Endothelial cell of umbilical vein (primary cell): Measurements from ENCODE around the gene ETV1. TPM values are rescaled to one million over a fixed set of nuclear protein-coding genes. Genes with fewer than 3 reads are reported as not detected.

ENCODE experiments used
- BruUV-seq: library from RNA; stranded (reverse); fragments of 400-500 nt; replicated peaks from 2 replicates; lab custom pipeline; 2021; lab: Mats Ljungman, UMichigan
- CTCF ChIA-PET: fragments of 300-600, 350-600 bp; sonication (Branson Sonifier 250); formaldehyde crosslinking; loops from one replicate; lab custom pipeline; 2021; ENCODE audit warnings: antibody characterized with exemption, inconsistent platforms; lab: Charles Lee
- POLR2A ChIA-PET: fragments of 300-600, 350-600 bp; sonication (Branson Sonifier 250); formaldehyde crosslinking; loops from one replicate; lab custom pipeline; 2021; ENCODE audit warnings: antibody characterized with exemption, inconsistent platforms; lab: Charles Lee
- DNase-seq: peaks from one replicate; pipeline ENCODE4 v3.0.0-alpha.2; 2011; ENCODE audit warnings: low read depth, low spot score
- FAIRE-seq: peaks from 2 replicates; lab custom pipeline; 2011; peaks lifted over from hg19 to GRCh38; lab: Jason Lieb, UNC
- H2AFZ ChIP-seq: 2 replicates; pipeline ENCODE4 v1.6.0; 2012; ENCODE audit warnings: low read depth, low read length, control low read depth, inconsistent platforms
- H3K27ac ChIP-seq: 2 replicates; pipeline ENCODE4 v1.5.1; 2011; ENCODE audit warnings: low read depth, mild to moderate bottlenecking, control low read depth, low read length, moderate library complexity; ENCODE audit not compliant: insufficient read depth
- H3K27me3 ChIP-seq, 2 experiments: 2 replicates each; pipeline versions ENCODE4 v1.6.0 to v1.6.1; 2011; ENCODE audit warnings: low read length in 2 of 2, mixed read lengths in 1 of 2; ENCODE audit not compliant: control insufficient read depth in 2 of 2, insufficient read depth in 2 of 2
- H3K36me3 ChIP-seq, 2 experiments: 2 replicates in 1 of 2; 3 replicates in 1 of 2; pipeline ENCODE4 v1.5.1; 2011; ENCODE audit warnings: low read length in 2 of 2, mild to moderate bottlenecking in 1 of 2, moderate library complexity in 1 of 2; ENCODE audit not compliant: control insufficient read depth in 2 of 2, insufficient read depth in 2 of 2; ENCODE audit errors: extremely low read depth in 1 of 2
- H3K4me1 ChIP-seq: 3 replicates; pipeline ENCODE4 v1.5.1; 2011; ENCODE audit warnings: mild to moderate bottlenecking, low read length; ENCODE audit not compliant: control insufficient read depth, insufficient read depth; ENCODE audit errors: extremely low read depth
- H3K4me2 ChIP-seq: 2 replicates; pipeline ENCODE4 v1.6.1; 2011; ENCODE audit warnings: low read length, control low read depth, mixed read lengths; ENCODE audit not compliant: insufficient read depth
- H3K4me3 ChIP-seq, 3 experiments: fragments of 200-600 bp in 1 of 3; sonication (generic), shearing (Covaris generic) in 1 of 3; replicated peaks in 1 of 3; 2 replicates each; pipeline ENCODE4 v1.5.1; 2011 to 2016; ENCODE audit warnings: control low read depth in 3 of 3, low read length in 3 of 3, mild to moderate bottlenecking in 2 of 3, inconsistent platforms in 1 of 3, low read depth in 1 of 3, moderate library complexity in 1 of 3; ENCODE audit not compliant: insufficient read depth in 1 of 3
- H3K79me2 ChIP-seq: 2 replicates; pipeline ENCODE4 v1.6.0; 2012; ENCODE audit warnings: low read length, inconsistent platforms; ENCODE audit not compliant: control insufficient read depth, insufficient read depth
- H3K9ac ChIP-seq: replicated peaks from 2 replicates; pipeline ENCODE3; 2011; ENCODE audit warnings: low read length, control low read depth; ENCODE audit not compliant: insufficient read depth; ENCODE audit errors: extremely low read depth
- H3K9me1 ChIP-seq: replicated peaks from 3 replicates; pipeline ENCODE4 v1.6.0; 2011; ENCODE audit warnings: mild to moderate bottlenecking, low read length; ENCODE audit not compliant: control insufficient read depth, insufficient read depth; ENCODE audit errors: extremely low read depth
- H3K9me3 ChIP-seq: replicated peaks from 2 replicates; pipeline ENCODE4 v1.5.1; 2012; ENCODE audit warnings: low read length, inconsistent platforms; ENCODE audit not compliant: control insufficient read depth, insufficient read depth
- H4K20me1 ChIP-seq: replicated peaks from 2 replicates; pipeline ENCODE3; 2011; ENCODE audit warnings: mild to moderate bottlenecking, low read length; ENCODE audit not compliant: control insufficient read depth, insufficient read depth; ENCODE audit errors: extremely low read depth
- CTCF ChIP-seq, 2 donors: IDR thresholded peaks; 1 replicate in 1 of 2; 2 replicates in 1 of 2; pipeline ENCODE4 v1.5.1; 2011; ENCODE audit warnings: low read length in 2 of 2, mild to moderate bottlenecking in 2 of 2, moderate library complexity in 2 of 2, control low read depth in 1 of 2, inconsistent platforms in 1 of 2, low read depth in 1 of 2; ENCODE audit not compliant: insufficient read depth in 1 of 2; ENCODE audit errors: extremely low read depth in 1 of 2
- EZH2 ChIP-seq: IDR thresholded peaks from 2 replicates; pipeline ENCODE4 v1.6.1; 2012; ENCODE audit warnings: borderline replicate concordance, low read depth, mild to moderate bottlenecking, moderate library complexity, low read length, inconsistent platforms; ENCODE audit not compliant: severe bottlenecking
- FOS ChIP-seq: IDR thresholded peaks from 2 replicates; pipeline ENCODE4 v1.6.1; 2011; ENCODE audit warnings: mild to moderate bottlenecking, low read length, moderate library complexity, borderline replicate concordance; ENCODE audit not compliant: insufficient read depth
- GATA2 ChIP-seq: IDR thresholded peaks from 2 replicates; pipeline ENCODE4 v1.7.0; 2011; ENCODE audit warnings: low read depth, mild to moderate bottlenecking, moderate library complexity, mixed read lengths, low read length; ENCODE audit not compliant: insufficient read length, insufficient read depth
- JUN ChIP-seq: IDR thresholded peaks from 2 replicates; pipeline ENCODE4 v1.6.1; 2011; ENCODE audit warnings: borderline replicate concordance, low read depth; ENCODE audit not compliant: insufficient read length, insufficient read depth
- MAX ChIP-seq: IDR thresholded peaks from 2 replicates; pipeline ENCODE4 v1.6.1; 2011; ENCODE audit not compliant: insufficient read depth, insufficient read length
- MYC ChIP-seq: IDR thresholded peaks from one replicate; pipeline ENCODE4 v1.6.1; 2011; ENCODE audit warnings: mild to moderate bottlenecking, low read depth, low read length
- POLR2A ChIP-seq: IDR thresholded peaks from 2 replicates; pipeline ENCODE4 v1.6.1; 2012; ENCODE audit warnings: low read depth, mild to moderate bottlenecking, control low read depth, low read length
- POLR2AphosphoS5 ChIP-seq: IDR thresholded peaks from 2 replicates; pipeline ENCODE4 v1.6.1; 2012; ENCODE audit warnings: low read depth, mild to moderate bottlenecking, control low read depth, low read length, moderate library complexity; ENCODE audit not compliant: insufficient read depth
- dilution Hi-C: fragments of 300-500 bp; cut with MboI; formaldehyde crosslinking; loops from one replicate; pipeline ENCODE4 v1.15.0; 2019; ENCODE audit warnings: low sequenced_read_pairs; ENCODE audit not compliant: extremely low pct_ligation_motif_present
- intact Hi-C: fragments of 100-400 bp; cut with micrococcal nuclease; formaldehyde crosslinking; loops from one replicate; pipeline ENCODE4 v1.10.0; 2022
- polyA plus RNA-seq, 4 experiments: library from polyadenylated mRNA; depleted of rRNA in 3 of 4; stranded (reverse) in 3 of 4; unstranded in 1 of 4; fragments of >200 nt; gene quantifications; 2 replicates each; pipeline versions ENCODE4 v1.2.1 to v1.2.3, GENCODE V29; 2011 to 2012; ENCODE audit warnings: missing spikeins in 1 of 4
- total RNA-seq: library from RNA; stranded (reverse); gene quantifications from 2 replicates; pipeline ENCODE4 v1.2.3, GENCODE V29; 2021

Gene ETV1
- total and polyA plus RNA-seq, 2 donors (not counting 3 experiments of a cell fraction or from before 2014, with no cell fraction given) = 8.4 to 16.6 TPM

GRCh38 chr7:13890793-13891192 is 98.7 kb downstream of the ETV1 start:
- CTCF ChIA-PET = interaction anchor here (1.0 kb wide), 1 partner anchor 98 kb away, joined by 4 read pairs; the partner anchor contains the start of gene ETV1
- intact Hi-C loops = no loop called here
- Histone ChIP-seq H3K9me1 (no peaks in the 10 kb centered on the region), H2AFZ (no peak overlapping the region), H3K79me2 (no peaks in the 10 kb centered on the region), H3K4me2 (no peak overlapping the region), H3K27ac (no peak overlapping the region), H3K27me3 (no peaks in the 10 kb centered on the region), H3K9ac (no peak overlapping the region), H3K4me1 (no peaks in the 10 kb centered on the region), H4K20me1 (no peaks in the 10 kb centered on the region), H3K4me3 (no peak overlapping the region), H3K9me3 (no peaks in the 10 kb centered on the region), H3K36me3 (no peaks in the 10 kb centered on the region)
- TF ChIP-seq MYC (no peak), POLR2A (no peak), CTCF (IDR thresholded peaks at IDR 0.05; ENCODE audit: extremely low read depth in 1 of 2, insufficient read depth in 1 of 2, low read depth in 1 of 2, low read length in 2 of 2) (no peak), GATA2 (no peak), JUN (no peak), POLR2AphosphoS5 (no peak), MAX (no peak), FOS (no peak), EZH2 (no peak)
- BruUV-seq = no TSS peak
- FAIRE-seq = no peak
- POLR2A ChIA-PET = no interaction called here
- DNase-seq = no peak
- dilution Hi-C loops = no loop called here
